ENCODE measurements around the gene CTSH.

CTSH gene

GRCh38 chr15:78938658-78939488, 6.0 kb downstream of the CTSH start:
- no peaks in the 10 kb centered on the region for H3K9me3 ChIP-seq (ENCODE audit: control insufficient read depth, insufficient read depth, low read length)
- no peak overlapping the region for H3K4me3 ChIP-seq (ENCODE audit: low read length)
- no peaks in the 10 kb centered on the region for H3K36me3 ChIP-seq (ENCODE audit: control insufficient read depth, insufficient read depth, low read length)
- no CpG with 5 or more reads among the region's 6 CpGs for WGBS (ENCODE audit: insufficient coverage, insufficient read length)
- no peaks in the 10 kb centered on the region; the same call in 1 of the 2 replicates for H3K27me3 ChIP-seq (ENCODE audit: control insufficient read depth, insufficient read depth, low read length)
- no peaks in the 10 kb centered on the region for H3K4me1 ChIP-seq (ENCODE audit: control insufficient read depth, insufficient read depth, low read length)
- H3K27ac ChIP-seq (ENCODE audit: low read length), result no peak overlapping the region
- DNase-seq (ENCODE audit: low read depth, low spot score), result no peak

DNA sequence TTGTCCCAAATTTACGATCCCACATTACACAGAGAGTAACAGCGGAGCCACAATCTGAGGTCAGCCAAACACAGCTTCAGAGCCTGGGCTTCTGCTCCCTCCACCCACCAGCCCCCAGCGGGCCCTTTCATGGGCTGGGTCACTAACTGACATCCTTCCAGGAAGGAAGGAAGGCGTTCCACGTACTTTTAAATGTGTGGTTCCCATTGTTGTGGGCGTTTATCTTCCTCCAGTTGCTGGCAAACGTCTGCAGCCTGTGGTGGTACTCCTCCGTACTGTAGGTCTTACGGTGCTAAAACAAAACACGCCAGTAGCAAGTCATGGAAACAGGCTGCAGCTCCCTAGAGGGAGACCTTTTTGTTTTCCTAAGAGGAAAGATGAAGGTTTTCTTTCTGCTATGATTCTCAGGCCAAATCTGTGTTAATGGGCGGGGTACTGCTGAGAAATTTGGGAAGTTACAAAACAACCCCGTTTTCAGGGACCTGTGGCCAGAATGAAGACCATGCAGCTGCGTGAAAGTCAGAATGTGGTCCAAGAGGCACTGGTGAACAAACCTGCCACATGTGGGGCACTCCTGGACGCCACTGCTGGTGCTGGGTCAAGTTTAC, 7.6 kb downstream of the CTSH start:
- Histone ChIP-seq H3K36me3 (ENCODE audit: control insufficient read depth, insufficient read depth, low read length) (no peaks in the 10 kb centered on the region; the same call in 1 of the 2 replicates), H3K27ac (ENCODE audit: low read length) (no peak overlapping the region), H3K9me3 (ENCODE audit: control insufficient read depth, insufficient read depth, low read length) (no peaks in the 10 kb centered on the region), H3K27me3 (ENCODE audit: control insufficient read depth, insufficient read depth, low read length) (no peaks in the 10 kb centered on the region), H3K4me3 (ENCODE audit: low read length) (no peak overlapping the region), H3K4me1 (ENCODE audit: control insufficient read depth, insufficient read depth, low read length) (no peaks in the 10 kb centered on the region)
- DNase-seq (ENCODE audit: low read depth, low spot score), result no peak
- no CpG with 5 or more reads among the region's 14 CpGs for WGBS (ENCODE audit: insufficient coverage, insufficient read length)

GRCh38 chr15:78934655-78935023, 10.2 kb downstream of the CTSH start:
- H3K4me1 ChIP-seq (ENCODE audit: control insufficient read depth, insufficient read depth, low read length), result no peaks in the 10 kb centered on the region
- no peaks in the 10 kb centered on the region for H3K9me3 ChIP-seq (ENCODE audit: control insufficient read depth, insufficient read depth, low read length)
- H3K27ac ChIP-seq (ENCODE audit: low read length), result no peak overlapping the region
- H3K27me3 ChIP-seq (ENCODE audit: control insufficient read depth, insufficient read depth, low read length), result no peaks in the 10 kb centered on the region
- no peaks in the 10 kb centered on the region; the same call in 1 of the 2 replicates for H3K36me3 ChIP-seq (ENCODE audit: control insufficient read depth, insufficient read depth, low read length)
- no CpG with 5 or more reads among the region's 5 CpGs for WGBS (ENCODE audit: insufficient coverage, insufficient read length)
- DNase-seq (ENCODE audit: low read depth, low spot score), result no peak
- no peak overlapping the region for H3K4me3 ChIP-seq (ENCODE audit: low read length)

DNA sequence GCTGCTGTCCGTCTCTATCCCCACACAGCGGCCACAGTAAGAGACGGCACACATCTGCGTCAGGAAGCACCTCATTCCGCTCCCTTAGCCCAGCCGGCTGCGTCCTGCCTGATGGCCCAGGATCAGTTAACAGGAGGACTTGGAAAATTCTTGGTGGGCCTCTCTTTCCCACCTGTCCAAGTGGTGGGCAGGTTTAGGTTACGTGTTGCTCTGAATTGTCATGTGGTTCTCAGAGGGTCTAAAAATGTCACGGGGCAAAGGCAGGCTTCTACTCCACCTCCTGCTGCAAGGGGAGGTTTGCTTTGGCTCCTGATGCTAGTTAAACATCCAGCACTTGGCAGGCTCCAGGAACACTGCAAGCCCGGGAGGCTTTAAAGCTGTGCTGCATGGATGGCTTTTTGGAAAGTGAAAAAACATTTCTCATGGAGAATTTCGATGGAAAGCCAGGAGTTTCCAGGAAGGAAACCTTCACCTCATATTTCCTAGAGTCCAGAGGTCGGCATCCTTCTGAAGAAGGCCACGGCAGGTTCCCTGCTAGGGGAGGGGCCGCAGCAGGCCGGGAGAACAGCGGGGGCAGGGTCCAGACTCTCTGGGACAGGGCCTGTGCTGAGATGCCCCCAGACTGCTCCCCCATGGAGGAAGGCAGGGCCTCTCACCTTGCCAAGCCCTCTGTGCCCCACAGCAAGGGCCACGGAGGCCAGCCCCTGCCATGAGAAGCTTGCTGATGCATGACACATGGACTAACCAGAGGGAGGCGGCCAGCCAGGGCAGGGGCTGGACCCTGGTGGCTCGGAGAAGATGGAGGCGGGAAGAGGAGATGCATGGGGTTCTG, 10.8 kb downstream of the CTSH start:
- WGBS (ENCODE audit: insufficient coverage, insufficient read length), result no CpG with 5 or more reads among the region's 20 CpGs
- Histone ChIP-seq H3K9me3 (ENCODE audit: control insufficient read depth, insufficient read depth, low read length) (no peaks in the 10 kb centered on the region), H3K27me3 (ENCODE audit: control insufficient read depth, insufficient read depth, low read length) (no peaks in the 10 kb centered on the region), H3K4me1 (ENCODE audit: control insufficient read depth, insufficient read depth, low read length) (no peaks in the 10 kb centered on the region), H3K4me3 (ENCODE audit: low read length) (no peak overlapping the region), H3K27ac (ENCODE audit: low read length) (no peak overlapping the region), H3K36me3 (ENCODE audit: control insufficient read depth, insufficient read depth, low read length) (no peaks in the 10 kb centered on the region; the same call in 1 of the 2 replicates)
- DNase-seq (ENCODE audit: low read depth, low spot score), result no peak

DNA sequence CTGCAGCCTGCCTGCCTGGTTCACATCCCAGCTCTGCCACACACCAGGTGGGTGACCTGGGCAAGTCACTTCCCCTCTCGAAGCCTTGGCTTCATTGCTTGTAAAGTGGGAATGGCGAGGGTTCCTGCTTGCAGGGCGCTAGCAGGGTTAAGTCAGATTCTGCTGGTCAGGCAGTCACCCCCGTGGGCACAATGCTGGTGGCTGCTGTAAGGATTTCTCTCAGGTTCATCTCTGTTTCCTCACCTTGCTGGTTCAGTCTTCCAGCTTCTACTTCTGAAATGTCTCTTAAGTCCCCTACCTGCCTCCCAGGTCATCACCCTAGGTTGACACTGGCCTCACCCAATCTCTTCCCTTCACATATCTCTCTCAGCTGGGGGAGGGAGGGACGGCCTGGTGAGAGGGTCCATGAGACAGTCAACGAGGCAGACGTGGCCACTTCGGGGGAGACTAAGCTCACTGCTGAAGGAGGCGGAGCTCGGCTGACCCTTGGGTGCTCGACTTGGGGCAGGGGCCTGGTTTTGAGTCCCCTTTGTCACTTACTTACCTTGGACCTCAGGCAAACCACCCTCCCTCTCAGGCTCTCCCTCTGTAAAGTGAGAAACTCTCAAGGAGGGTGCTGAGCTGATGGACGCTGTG, 11.5 kb downstream of the CTSH start:
- Histone ChIP-seq H3K4me3 (ENCODE audit: low read length) (no peak overlapping the region), H3K4me1 (ENCODE audit: control insufficient read depth, insufficient read depth, low read length) (no peaks in the 10 kb centered on the region), H3K9me3 (ENCODE audit: control insufficient read depth, insufficient read depth, low read length) (no peaks in the 10 kb centered on the region), H3K27me3 (ENCODE audit: control insufficient read depth, insufficient read depth, low read length) (no peaks in the 10 kb centered on the region), H3K36me3 (ENCODE audit: control insufficient read depth, insufficient read depth, low read length) (no peaks in the 10 kb centered on the region; the same call in 1 of the 2 replicates), H3K27ac (ENCODE audit: low read length) (no peak overlapping the region)
- no peak for DNase-seq (ENCODE audit: low read depth, low spot score)
- no CpG with 5 or more reads among the region's 12 CpGs for WGBS (ENCODE audit: insufficient coverage, insufficient read length)

- Histone ChIP-seq H3K9me3 (ENCODE audit: control insufficient read depth, insufficient read depth, low read length) (no peaks in the 10 kb centered on the region), H3K36me3 (ENCODE audit: control insufficient read depth, insufficient read depth, low read length) (no peaks in the 10 kb centered on the region; the same call in 1 of the 2 replicates), H3K4me1 (ENCODE audit: control insufficient read depth, insufficient read depth, low read length) (no peaks in the 10 kb centered on the region), H3K27me3 (ENCODE audit: control insufficient read depth, insufficient read depth, low read length) (no peaks in the 10 kb centered on the region), H3K4me3 (ENCODE audit: low read length) (no peak overlapping the region), H3K27ac (ENCODE audit: low read length) (no peak overlapping the region)
- WGBS (ENCODE audit: insufficient coverage, insufficient read length), result no CpG with 5 or more reads among the region's 13 CpGs
- no peak for DNase-seq (ENCODE audit: low read depth, low spot score)
Measured at GRCh38 chr15:78932258-78932808, 12.5 kb downstream of the CTSH start.

- no peaks in the 10 kb centered on the region for H3K9me3 ChIP-seq (ENCODE audit: control insufficient read depth, insufficient read depth, low read length)
- no peaks in the 10 kb centered on the region; the same call in 1 of the 2 replicates for H3K36me3 ChIP-seq (ENCODE audit: control insufficient read depth, insufficient read depth, low read length)
- no peaks in the 10 kb centered on the region for H3K4me1 ChIP-seq (ENCODE audit: control insufficient read depth, insufficient read depth, low read length)
- no peaks in the 10 kb centered on the region for H3K27me3 ChIP-seq (ENCODE audit: control insufficient read depth, insufficient read depth, low read length)
- no peak for DNase-seq (ENCODE audit: low read depth, low spot score)
- no peak overlapping the region for H3K4me3 ChIP-seq (ENCODE audit: low read length)
- H3K27ac ChIP-seq (ENCODE audit: low read length), result no peak overlapping the region
- no CpG with 5 or more reads among the region's 21 CpGs for WGBS (ENCODE audit: insufficient coverage, insufficient read length)
Measured at GRCh38 chr15:78931439-78932257, 13.2 kb downstream of the CTSH start.

DNA sequence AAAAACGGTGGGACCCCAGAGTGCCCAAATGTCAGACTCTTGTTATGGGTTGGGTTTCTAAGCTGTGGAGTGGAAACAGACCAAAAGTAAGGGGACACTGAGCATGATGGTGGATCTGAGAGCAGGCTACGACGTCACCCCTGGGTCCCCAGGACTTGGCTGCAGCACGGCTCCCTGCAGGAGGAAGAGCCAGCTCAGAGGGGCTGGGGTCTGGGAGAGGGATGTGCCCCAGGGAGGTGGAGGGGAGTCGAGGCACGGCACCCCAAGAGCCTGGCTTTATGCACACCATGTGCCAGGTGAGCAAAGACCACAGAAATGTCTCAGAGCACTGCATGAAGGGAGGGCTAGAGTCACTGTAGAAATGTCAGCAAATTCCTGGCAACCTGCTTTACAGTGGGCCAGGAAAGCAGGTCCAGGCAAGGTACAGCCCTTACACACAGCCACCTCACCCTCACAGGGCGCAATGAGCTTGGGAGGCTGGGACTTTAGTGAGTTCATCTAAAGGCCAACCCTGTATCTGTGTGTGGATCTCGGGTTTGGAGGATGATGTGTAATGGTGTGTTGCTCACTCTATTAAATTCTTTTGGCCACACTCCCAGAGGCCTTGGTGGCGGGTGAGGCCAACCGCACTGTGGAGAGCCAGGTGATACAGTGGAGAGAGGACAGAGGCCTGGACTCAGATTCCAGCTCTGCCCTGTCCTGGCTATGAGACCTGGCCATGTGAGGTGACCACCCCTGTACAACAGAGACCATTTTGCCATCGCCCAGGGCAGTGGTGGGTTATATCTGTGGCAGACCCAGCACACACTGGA, 14.1 kb downstream of the CTSH start:
- no peaks in the 10 kb centered on the region for H3K4me1 ChIP-seq (ENCODE audit: control insufficient read depth, insufficient read depth, low read length)
- H3K36me3 ChIP-seq (ENCODE audit: control insufficient read depth, insufficient read depth, low read length), result no peaks in the 10 kb centered on the region; the same call in 1 of the 2 replicates
- H3K27me3 ChIP-seq (ENCODE audit: control insufficient read depth, insufficient read depth, low read length), result no peaks in the 10 kb centered on the region
- WGBS (ENCODE audit: insufficient coverage, insufficient read length), result no CpG with 5 or more reads among the region's 11 CpGs
- DNase-seq (ENCODE audit: low read depth, low spot score), result no peak
- no peak overlapping the region for H3K27ac ChIP-seq (ENCODE audit: low read length)
- H3K4me3 ChIP-seq (ENCODE audit: low read length), result no peak overlapping the region
- H3K9me3 ChIP-seq (ENCODE audit: control insufficient read depth, insufficient read depth, low read length), result no peaks in the 10 kb centered on the region
